Gastrocnemius medialis (tissue), 4 donors: Measurements from ENCODE around the gene KDM1A.

Experiments
- CTCF ChIP-seq, 5 experiments: fragments of 450-650 bp in 3 of 5; fragments of 200-600 bp in 2 of 5; sonication (generic) in 2 of 5; IDR thresholded peaks in 4 of 5; conservative IDR thresholded peaks in 1 of 5; 1 replicate in 4 of 5; 2 replicates in 1 of 5; pipeline ENCODE4 v1.5.1; 2016 to 2019; ENCODE audit warnings: antibody characterized with exemption in 5 of 5, mild to moderate bottlenecking in 3 of 5, moderate library complexity in 3 of 5
- POLR2A ChIP-seq, 2 donors: fragments of 450-650 bp; IDR thresholded peaks; one replicate each; pipeline ENCODE4 v1.6.1; 2017; ENCODE audit warnings: antibody characterized with exemption in 2 of 2, mild to moderate bottlenecking in 2 of 2, moderate library complexity in 2 of 2

- TF ChIP-seq CTCF (IDR thresholded peaks at IDR 0.05 in 4 of 5, conservative IDR thresholded peaks at IDR 0.05 in 1 of 5) (no peak), POLR2A (IDR thresholded peaks at IDR 0.05) (no peak)
Observed at GRCh38 chr1:23013657-23014056, 5.6 kb upstream of the KDM1A start.
